Activated CD8-positive, alpha-beta memory T cell treated with anti-CD3 and anti-CD28 coated beads, Interleukin-2, amount 50 U/mL, for 24 hours (primary cell): ENCODE results near the gene CCDC116.
"Not testable (repeated sequence)": the region's sequence is repeated elsewhere in the genome, so short reads cannot be mapped to it uniquely, and the experiment has no call there.

Source experiments
- DNase-seq: peaks from one replicate; pipeline ENCODE4 v3.0.0-alpha.2; 2020; ENCODE audit errors: extremely low read depth

Gene CCDC116

DNA sequence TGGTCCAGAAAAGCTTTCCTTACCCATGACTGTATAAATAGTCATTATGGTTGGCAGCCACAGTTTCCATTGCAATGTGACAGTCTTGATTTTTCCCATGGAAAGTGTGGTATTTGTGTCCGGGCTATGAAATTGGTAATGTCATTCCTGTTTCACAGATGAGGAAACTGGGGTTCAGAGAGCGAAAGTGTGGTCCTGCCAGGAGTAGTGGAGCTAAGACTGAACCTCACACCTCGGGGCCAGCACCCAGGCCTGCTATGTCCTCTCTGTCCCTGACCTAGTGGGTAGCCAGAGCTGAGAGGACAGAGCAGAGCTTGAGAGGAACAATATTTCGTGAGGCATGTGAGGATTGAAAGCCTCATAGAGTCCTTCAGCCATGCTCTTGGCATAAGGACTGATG, 1.5 kb upstream of the CCDC116 start:
- DNase-seq, result no peak

DNA sequence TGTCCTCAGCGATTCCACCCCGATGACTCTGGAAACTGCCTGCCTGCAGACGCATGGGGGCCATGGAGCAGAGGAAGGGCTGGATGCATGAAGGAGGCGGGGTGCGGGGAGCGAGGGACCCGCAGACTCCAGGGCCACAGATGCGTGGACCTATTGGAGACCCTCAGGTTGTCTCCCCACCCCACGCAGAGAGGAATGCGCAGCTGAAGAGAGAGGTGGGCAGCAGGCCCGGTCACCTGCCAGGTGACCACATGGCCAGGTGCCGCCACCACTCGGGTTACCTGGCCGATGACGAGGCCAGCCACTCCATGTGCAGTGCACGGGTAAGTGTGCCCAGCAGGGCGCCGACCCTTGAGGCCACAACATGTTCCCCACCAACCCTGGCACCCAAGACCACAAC, 371 bp downstream of the CCDC116 start:
- no peak for DNase-seq

DNA sequence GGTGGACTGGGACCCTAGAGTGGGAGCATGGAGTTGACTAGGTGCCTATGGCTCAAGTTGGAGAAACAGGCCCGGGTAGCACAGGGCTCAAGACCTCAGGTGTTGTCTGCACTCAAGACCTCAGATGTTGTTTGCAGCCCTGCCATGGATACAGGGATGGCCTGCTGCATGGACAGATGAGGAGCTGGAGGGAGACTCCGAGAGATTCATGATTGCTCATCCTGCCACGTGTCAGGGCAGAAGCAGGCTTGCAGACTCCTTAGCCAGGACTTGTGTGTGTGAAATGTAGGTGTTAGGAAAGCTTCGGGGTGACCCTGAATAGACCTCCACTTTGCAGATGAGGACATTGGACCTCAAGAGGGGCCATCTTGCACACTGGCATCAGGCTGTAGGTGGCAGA, 921 bp downstream of the CCDC116 start:
- DNase-seq, result no peak

DNA sequence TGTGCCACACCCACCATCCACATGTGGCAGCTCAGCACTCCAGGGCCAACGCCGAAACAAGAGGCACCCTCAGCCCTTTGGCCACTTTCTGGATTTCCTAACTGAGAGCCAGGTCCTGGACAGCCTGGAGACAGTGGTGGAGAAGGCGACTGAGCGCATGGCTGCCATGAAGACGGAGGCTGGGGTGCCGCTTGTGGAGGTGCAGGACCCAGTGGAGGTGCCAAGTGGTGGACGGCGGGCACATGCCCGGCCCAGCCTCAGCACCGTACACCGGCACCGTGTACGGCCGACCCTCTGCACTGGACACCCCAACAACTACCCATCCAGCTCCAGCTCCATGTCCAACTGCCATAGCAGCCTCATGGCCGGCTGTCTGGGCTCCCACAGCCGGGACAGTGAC, 1.5 kb downstream of the CCDC116 start:
- DNase-seq, result no peak

DNA sequence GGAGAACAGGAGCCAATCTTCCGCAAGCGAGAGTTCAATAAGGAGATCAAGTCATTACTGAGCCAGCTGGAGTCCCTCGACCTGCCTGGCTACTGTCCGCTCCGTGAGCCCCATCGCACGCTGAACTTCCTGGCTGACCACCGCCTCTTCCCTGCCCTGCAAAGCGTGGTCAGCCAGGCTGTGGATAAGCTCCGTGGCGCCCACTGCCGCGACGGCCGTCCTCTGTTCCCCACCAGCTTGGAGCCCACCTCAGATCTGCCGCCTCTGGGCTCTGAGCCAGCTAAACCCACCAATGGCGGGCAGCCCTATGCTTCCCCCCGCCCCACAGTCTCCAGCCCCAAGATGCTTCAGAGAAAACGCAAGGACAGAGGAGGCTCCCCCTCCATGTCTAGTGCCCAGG, 2.3 kb downstream of the CCDC116 start:
- DNase-seq, result no peak

- DNase-seq, result no peak
Observed at GRCh38 chr22:21635771-21636510, 3.4 kb downstream of the CCDC116 start.

GRCh38 chr22:21636629-21637218, 4.2 kb downstream of the CCDC116 start:
- no peak for DNase-seq

DNA sequence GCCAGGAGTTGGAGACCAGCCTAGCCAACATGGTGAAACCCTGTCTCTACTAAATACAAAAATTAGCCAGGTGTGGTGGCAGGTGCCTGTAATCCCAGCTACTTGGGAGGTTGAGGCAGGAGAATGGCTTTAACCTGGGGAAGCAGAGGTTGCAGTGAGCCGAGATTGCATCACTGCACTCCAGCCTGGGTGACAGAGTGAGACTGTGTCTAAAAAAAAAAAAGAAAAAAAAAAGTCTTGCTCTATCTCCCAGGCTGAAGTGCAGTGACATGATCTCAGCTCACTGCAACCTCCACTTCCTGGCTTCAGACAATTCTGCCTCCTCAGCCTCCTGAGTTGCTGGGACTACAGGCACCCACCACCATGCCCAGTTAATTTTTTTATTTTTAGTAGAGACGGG, 4.9 kb downstream of the CCDC116 start:
- DNase-seq, result not testable (repeated sequence)

DNA sequence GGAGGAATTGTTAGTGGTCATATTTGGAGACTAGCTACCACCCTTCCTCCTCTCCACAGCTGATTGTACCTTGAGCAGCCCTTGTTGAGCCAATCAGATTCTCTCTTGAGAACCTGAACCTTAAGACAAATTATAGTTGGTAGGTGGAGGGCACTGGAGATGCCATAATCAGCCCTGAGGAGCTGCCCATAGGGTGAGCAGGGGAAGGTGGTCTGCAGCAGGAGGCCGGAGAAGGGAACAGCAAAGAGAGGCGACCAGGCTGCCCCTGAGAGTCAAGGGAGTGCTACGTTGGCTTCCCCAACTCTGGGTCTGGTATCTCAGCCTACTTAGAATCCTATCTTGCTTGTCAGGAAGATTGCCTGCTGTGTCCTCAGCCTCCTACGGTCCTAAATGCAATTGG, 6.8 kb downstream of the CCDC116 start:
- DNase-seq, result no peak

- no peak for DNase-seq
Observed at GRCh38 chr22:21640810-21641209, 8.2 kb downstream of the CCDC116 start.

GRCh38 chr22:21641417-21641788, 8.8 kb downstream of the CCDC116 start:
- no peak for DNase-seq

DNA sequence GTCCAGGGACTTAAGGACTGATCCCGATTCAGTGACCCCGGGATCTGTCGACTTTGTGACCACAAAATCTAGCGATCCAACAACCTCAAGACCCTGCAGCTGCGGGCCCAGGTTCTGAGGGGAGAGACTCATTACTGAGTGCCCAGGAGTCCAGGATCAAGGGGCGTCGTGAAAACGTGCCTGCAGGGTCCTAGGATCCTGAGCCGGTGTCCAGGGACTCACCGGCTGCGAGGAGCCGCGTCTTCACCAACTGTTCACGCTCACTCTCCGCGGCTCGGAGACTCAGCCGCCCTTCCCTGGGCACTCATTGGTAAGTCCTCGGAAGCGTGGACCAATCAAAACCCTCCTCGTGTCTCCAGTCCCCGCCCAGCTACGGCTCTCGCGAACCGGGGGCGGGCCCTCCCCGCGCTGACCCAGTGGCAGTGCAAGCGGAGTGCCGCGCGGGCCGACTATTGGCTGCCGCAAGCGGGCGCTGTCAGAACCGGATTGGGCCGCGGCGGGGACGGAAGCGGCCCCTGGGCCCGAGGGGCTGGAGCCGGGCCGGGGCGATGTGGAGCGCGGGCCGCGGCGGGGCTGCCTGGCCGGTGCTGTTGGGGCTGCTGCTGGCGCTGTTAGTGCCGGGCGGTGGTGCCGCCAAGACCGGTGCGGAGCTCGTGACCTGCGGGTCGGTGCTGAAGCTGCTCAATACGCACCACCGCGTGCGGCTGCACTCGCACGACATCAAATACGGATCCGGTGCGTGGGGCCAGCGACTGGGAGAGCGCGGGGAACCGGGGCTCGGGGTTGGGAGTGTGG, 9.4 kb downstream of the CCDC116 start, which contains the start of gene SDF2L1:
Gene SDF2L1, plus strand, starts transcription at position 514 of the 795 bp plus-strand sequence. Its CDS starts 35 bp downstream, at position 549.
- DNase-seq, result peak; percentile 93

- DNase-seq, result no peak
Observed at GRCh38 chr22:21642584-21643448, 10.3 kb downstream of the CCDC116 start.

DNA sequence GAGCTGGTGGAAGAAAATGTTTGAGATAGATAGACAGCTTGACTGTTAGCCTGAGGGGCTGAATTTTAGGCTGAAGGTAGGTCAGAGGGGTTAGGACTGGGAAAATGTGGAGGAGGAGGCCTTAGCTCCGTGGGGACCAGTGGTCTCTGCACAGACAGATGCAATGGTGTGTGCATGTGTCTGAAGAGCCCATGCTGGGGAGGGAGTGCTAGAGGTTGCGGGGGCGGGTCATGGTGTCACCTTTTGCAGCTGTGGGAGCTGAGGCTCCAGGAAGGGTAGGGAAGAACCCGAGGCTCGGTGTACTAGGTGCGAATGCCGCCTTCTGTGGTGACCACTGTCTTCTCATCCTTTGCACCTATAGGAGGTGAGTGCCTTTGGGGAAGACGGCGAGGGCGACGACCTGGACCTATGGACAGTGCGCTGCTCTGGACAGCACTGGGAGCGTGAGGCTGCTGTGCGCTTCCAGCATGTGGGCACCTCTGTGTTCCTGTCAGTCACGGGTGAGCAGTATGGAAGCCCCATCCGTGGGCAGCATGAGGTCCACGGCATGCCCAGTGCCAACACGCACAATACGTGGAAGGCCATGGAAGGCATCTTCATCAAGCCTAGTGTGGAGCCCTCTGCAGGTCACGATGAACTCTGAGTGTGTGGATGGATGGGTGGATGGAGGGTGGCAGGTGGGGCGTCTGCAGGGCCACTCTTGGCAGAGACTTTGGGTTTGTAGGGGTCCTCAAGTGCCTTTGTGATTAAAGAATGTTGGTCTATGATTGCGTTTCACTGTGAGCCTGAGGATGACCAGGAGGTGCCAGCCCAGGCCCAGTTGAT, 11.2 kb downstream of the CCDC116 start:
- no peak for DNase-seq

GRCh38 chr22:21645513-21645912, 13.0 kb downstream of the CCDC116 start:
- DNase-seq, result not testable (repeated sequence)

DNA sequence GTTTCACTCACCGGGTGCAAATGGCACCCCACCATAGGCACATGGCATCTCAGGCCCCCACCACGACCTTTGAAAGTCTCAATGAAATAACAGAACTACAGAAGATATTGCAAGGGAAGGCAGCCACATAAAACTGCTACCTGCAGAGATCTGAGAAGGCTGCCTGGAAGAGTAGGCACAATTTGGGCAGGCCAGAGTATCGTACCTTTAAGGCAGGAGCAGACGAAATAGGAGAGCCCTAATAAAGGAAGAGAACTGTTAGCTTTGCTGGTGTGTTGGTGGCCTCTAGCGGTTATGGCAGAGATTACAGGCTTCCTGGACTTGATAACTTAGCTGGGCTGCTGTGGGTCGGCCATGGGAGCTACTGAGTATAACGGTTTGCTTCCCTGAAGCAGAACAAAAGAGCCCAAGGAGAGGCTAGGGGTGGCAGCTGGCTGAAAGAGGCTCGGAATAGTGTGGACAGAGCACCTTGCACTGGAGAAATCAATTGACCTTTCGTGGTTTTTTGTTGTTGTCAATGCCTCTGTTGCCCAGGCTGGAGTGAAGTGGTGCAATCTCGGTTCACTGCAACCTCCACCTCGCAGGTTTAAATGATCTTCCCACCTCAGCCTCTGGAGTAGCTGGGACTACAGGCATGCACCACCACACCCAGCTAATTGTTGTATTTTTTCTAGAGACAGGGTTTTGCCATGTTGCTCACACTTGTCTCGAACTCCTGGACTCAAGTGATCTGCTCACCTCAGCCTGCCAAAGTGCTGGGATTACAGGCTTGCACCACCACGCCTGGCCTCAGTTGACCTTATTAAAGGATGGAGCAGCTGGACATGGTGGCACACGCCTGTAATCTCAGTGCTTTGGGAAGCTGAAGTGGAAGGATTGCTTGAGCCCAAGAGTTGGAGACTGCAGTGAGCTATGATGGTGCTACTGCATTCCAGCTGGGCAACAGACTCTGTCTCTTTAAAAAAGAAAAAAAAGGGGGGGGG, 14.3 kb downstream of the CCDC116 start:
- no peak for DNase-seq

DNA sequence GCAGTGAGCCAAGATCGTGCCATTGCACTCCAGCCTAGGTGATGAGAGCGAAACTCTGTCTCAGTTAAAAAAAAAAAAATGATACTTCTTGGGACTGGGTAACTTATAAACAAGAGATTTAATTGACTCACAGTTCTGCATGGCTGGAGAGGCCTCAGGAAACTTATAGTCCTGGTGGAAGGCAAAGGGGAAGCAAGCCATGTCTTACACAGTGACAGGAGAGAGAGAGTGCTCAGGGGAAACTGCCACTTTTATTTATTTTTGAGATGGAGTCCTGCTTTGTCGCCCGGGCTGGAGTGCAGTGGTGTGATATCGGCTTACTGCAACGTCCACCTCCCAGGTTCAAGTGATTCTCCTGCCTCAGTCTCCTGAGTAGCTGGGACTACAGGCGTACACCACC, 17.7 kb downstream of the CCDC116 start:
- DNase-seq, result no peak

GRCh38 chr22:21650823-21651520, 18.4 kb downstream of the CCDC116 start:
- no peak for DNase-seq

GRCh38 chr22:21651521-21652009, 19.0 kb downstream of the CCDC116 start:
- DNase-seq, result no peak
